GM19395 (cell line): ENCODE results near the gene GRIA2.
"Not testable (repeated sequence)": the region's sequence is repeated elsewhere in the genome, so short reads cannot be mapped to it uniquely, and the experiment has no call there.

Experiments used
- ATAC-seq: cut with Tn5 transposase; IDR thresholded peaks from one replicate; pipeline ENCODE4 v1.9.1; 2021; ENCODE audit warnings: mild to moderate bottlenecking, moderate library complexity; ENCODE audit not compliant: unreplicated experiment

The GRIA2 gene

DNA sequence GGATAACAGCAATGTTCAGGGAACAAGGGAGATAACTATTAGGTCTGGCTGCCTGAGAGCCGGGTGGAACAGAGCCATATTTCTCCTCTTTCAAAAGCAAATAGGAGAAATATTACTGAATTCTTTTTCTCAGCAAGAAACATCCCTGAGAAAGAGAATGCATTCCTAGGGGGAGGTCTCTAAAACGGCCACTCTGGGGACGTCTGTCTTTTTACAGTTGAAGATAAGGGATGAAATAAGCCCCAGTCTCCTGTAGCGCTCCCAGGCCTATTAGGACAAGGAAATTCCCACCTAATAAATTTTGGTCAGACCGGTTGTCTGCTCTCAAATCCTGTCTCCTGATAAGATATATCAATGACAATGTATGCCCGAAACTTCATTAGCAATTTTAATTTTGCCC lies 37.6 kb downstream of the GRIA2 start:
- not testable (repeated sequence) for ATAC-seq

DNA sequence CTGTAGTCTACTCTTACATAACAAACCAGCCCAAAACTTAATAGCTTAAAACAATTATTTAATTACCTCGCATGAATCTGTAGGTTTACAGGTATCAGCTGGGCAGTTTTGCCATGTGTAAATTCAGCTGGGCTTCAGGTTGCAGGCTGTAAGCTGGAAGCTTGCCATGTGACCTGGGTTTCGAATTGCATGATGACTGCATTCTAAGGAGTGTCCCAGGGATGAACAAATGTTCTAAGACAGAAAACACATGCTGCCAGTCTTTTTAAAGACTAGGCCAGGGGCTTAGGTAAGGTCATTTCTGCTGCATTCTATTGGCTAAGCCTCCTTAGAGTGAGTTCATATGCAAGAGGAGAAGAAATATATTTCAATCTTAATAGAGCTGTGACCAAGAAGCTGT lies 44.8 kb downstream of the GRIA2 start:
- ATAC-seq = no peak

DNA sequence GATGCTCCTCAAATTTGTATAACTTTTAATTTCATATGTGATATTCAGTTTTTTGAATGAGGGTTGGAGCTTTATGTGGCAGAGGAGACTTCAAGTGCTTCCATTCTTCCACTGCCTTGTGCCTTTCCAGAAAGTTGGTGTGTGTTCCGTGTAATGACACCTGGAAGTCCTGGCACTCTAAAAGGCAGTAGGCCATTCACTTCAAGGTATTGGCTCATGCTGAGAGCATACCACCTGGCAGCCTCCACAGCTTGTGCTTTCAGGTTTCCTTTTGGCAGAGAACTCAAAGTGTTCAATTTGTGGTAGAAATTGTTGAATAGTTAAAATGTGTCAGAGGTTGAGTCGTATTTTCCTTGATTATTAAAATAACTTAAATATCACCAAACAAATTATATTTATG lies 49.6 kb downstream of the GRIA2 start:
- no peak for ATAC-seq

DNA sequence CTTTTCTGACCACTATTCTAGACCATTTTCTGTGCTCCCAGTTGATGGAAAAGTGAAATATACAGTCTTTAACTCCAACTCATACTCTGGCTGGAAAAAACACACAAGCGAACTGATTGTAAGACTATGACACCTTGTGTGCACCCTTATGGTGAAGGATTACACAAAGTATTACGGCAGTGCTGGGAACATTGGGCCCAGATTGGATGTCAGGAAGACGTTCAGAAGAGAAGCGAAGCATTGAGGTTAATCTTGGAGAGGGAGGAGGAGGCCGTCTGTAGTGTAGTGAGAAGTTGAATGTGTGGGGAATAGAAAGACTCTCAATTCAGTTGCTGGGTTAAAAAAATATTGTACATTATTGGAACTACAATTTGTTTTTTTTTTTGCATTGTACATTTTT lies 50.0 kb downstream of the GRIA2 start:
- no peak for ATAC-seq

DNA sequence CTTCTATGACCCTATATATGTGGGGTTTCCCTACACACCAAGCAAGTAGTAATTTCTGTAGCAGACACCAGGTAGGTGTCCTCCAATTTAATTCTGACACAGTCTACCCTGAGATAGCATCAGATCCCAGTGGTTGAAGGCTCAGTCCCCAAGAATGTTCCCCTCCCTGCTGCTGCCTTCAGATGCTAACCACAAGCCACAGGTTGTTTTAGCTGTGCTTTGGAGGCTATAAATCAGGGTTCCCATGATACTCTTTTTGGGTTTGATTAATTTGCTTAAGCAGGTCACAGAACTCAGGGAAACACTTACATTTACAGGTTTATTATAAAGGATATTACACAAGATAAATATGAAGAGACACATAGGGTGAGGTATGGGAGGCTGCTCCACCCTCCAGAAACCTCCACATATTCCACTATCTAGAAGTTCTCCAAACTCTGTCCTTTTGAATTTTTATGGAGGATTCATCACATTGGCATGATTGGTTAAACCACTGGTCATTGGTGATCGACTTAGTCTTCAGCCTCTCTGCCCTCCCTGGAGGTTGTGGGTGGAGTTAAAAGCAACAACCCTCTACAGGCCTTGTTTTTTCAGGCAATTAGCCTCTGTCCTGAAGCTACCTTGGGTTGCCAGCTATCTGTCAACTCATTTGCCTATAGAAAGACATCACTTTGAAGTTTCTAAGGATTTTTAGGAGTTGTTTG lies 50.8 kb downstream of the GRIA2 start:
- ATAC-seq = no peak

DNA sequence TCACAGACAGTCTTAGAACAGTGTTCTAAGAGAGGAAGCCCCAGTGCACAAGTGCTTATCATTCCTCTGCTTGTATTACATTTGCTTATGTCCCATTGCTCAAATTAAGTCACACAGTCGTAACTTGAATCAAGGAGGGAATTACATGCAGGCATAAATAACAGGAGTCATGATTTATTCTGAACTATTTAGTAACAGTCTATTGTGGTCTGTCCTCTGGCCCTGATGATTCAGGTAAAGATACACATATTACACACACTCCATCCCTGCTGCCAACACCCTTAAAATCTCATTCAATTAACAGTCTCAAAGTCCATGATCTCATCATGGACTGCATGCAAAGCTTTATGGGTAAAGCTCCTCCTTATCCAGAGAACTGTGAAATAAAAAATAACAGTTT lies 60.1 kb downstream of the GRIA2 start:
- ATAC-seq = no peak

DNA sequence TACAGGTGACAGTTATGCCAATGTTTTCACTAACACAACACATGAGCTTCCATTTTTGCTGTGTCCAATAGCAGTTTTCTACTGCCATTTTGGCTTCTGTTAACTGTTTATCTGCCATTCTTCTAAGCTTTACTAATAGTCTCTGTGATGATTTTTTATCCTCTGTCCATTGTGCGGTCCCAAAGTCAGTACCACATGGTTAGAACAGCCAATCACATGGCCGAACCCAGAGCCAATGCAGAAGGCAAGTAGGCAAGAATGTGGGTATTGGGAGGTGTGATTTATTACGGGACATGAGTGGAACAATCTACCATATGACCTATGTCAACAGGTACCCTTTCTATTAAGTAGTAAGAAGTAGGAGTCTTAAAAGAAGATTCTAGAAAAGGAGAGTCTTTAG lies 61.5 kb downstream of the GRIA2 start:
- no peak for ATAC-seq

DNA sequence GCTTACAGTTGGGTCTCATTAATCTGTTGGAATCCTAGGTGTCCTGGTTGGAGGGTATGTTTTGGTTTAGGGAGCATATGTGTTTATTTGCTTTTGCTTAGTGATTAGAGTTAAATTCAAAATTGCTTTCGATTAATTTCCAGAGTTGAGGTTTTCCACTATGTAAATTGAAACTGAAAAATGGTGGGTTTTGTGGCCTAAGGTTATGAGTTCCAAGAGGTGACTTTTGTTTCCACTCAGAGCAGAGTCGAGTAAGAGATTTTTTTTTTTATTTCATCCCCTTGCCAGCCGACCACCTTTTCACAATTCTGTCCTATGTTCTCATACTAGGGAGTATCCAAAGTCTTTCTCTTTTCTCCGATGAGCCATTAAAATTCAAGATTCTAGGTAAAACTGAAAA lies 66.9 kb downstream of the GRIA2 start:
- no peak for ATAC-seq

DNA sequence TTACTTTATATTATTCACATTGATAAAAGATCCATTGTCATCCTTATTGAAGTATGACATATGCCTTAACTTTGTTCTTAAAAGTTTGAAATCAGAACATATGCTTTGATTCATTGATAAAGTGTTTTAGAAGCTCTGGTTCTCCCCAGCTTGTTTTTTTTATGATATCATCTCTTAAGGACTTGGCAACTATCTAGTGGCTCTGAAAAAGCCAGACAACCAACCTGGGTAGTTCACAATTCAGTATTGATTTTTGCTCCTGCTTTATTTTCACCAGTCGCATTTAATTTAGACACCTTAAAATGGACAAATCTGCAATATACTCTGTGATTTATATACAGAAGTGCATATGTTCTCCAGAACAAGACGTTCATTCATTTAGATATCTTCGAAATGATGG lies 70.1 kb downstream of the GRIA2 start:
- no peak for ATAC-seq

DNA sequence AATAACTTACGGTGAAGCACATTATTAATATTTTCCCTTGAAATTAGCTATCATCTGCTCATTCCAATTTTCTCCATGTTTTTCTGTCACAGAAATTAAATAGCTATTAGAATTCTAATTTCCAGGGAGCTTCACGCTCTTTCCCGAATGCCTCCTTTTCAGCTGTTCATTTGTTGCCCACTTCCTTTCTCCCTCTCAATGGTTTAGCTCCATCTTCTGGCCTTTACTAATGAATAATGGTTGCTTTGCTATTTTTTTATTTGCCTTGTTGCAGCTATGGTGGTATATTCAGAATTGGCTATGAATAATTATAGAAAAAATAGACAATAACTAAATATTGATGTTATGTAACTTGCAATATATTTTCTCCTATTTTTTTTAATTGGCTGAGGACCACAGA lies 70.5 kb downstream of the GRIA2 start:
- ATAC-seq = no peak

DNA sequence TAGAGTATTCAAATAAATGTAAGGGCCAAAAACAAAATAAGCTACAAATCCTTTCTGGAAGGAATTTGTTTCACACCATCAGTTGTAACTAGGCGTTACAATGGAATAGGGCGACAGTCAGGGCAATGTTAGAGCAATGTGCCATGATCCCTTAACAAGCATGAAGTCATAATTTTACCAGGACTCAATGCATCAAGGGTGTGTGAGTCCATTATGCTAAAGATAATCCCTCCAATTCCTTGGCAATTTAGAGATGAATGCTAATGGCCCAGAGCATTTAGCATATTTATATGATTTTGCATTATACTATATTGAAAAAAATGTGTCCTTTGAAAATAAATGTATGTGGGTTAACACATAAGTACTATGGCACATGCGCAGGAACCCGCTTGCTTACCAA lies 73.1 kb downstream of the GRIA2 start:
- ATAC-seq = no peak

DNA sequence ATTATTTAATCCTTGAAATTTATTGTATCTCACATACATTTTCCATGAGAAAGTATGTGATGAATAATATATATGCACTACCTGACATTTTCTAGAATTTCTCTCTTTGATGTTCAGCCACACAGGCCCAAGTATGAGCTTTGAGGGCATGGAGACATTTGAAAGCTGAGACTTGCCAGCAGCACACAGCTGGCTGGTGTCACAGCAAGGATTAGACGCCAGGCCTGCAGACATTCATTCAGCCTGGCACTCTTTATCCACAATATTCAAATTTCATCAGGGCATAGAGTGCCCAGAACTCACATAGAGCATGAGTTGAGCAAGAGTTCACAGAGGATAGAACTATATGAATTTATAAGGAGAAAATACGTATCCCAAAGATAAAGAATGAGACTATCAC lies 74.0 kb downstream of the GRIA2 start:
- no peak for ATAC-seq

DNA sequence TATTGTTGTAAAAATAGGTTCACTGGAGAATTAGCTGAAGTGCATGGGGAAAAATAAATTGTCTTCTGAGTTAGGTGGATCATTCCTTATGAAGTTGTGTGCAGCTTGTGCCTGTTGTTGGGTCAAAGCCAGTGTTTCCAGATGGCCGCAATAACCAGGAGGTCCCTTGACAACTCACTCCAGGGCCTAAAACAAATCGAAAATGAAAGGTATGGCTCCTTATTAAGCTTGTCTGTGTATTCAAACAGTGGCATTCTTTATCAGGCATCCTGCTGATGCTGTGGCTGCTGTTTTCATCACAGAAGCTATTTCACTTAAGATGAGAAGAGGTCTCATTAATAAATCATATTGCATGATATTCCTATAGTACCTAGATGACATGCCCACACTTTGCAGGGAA lies 80.2 kb downstream of the GRIA2 start:
- ATAC-seq = no peak

DNA sequence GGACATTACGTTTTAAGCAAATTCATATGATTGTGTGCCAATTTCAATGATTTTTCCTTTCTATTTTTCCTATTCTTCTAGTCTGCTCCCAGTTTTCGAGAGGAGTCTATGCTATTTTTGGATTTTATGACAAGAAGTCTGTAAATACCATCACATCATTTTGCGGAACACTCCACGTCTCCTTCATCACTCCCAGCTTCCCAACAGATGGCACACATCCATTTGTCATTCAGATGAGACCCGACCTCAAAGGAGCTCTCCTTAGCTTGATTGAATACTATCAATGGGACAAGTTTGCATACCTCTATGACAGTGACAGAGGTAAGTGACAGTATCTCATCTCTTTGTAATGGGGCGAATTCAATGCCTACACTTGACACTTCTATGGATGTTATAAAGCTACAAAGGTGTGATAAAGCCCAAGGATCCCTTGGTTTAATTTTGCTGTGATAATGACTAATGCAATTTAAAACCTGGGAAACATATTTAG lies 83.0 kb downstream of the GRIA2 start:
- ATAC-seq = no peak

DNA sequence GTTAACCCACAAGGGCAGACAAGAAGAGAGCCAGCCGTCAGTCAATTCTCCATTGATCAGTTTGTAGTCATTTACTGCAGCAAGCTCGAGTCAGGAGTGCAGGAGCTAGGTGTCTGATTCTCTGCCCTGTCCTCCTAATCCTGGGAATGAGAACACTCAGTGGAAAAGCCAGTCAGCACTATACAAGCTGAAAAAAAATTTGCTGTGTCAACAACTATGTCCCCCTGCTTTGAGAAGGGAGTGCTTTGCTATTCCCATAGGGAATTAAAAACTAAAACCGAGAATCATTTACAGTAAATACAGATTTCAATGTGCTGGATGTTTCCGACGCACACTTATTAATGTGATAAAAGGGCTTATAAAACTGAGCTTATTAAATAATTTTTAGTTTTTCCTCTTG lies 84.2 kb downstream of the GRIA2 start:
- no peak for ATAC-seq

DNA sequence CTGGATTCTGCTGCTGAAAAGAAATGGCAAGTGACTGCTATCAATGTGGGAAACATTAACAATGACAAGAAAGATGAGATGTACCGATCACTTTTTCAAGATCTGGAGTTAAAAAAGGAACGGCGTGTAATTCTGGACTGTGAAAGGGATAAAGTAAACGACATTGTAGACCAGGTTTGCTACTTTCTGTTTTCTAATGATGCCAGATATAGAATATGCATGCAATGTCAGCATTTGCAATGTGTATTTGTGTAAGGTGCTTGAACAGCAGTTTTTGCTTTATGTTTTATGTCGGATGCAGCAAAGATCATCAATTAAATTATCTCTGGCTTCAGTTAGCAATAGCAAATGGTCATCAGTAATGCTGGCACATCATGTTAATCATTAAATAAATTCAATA lies 92.2 kb downstream of the GRIA2 start:
- no peak for ATAC-seq

DNA sequence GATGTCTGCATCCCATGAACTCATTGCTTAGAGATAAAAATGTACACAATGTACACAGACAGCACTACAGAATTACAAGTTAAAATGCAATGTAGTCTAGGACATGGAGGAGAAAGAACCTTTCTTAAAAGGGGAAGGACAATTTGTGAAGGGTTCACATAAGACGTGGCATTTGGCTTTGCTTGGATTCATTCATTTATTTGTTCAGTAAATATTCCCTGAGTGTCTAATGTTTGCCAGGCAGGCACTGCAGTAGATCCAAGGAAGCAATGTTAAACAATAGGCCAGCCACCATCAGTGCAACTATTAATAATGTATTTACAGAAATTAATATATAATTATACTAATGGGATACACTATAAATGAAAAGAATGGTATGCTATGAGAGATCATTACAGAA lies 94.4 kb downstream of the GRIA2 start:
- no peak for ATAC-seq

DNA sequence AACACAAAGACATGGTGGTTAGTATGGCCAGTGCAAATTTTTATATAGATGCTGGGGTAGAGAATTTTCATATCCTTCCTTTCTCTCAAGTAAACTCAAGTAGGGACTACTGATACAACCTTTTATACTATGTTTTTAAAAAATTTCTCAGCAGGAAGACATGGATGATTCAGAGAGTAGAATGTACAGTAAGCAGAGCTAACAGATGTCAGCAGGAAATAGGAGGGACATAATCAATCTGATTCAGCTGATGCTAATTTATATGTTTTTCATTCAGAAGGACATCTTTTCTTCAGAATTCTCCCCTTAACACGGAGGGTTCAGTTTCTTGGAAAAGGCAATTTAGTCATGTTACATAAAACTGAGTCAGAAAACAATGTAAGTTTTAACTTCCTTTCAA lies 95.4 kb downstream of the GRIA2 start:
- no peak for ATAC-seq

DNA sequence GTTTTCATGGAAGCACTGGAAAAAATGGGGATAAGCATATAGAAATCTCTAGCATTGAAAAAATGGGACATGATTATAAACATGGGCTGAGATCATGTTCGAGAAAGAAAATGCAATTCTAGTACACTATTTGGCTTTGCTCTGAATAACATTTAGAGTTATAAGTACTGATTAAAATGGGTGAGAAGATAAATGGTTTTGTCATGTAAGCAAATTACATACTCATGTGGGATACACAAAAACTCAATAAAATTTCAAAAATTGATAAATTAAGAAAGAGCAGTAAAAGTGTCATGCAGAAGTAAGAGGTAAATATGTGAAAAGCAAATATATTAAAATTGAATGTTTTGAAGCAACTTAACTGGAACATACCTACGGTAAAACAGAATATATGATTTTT lies 99.6 kb downstream of the GRIA2 start:
- no peak for ATAC-seq

DNA sequence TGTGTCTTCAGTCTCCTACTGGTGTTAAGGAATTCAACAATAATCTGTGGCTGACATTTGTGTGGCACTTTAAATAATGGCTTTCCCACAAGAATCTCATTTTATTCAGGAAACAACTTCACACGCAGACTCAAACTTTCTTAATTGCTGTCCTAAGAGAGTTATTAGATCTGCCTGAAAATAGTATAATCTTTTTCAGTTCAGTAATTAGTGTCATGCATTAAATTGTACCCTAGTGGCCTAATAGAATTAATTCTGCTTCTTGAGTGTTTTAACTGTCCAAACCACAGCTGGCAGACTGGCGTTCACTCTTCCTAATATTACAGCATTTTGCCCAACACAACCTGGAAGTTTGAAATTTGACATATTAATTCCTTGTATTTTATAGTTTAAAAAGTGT lies 107.1 kb downstream of the GRIA2 start:
- no peak for ATAC-seq

DNA sequence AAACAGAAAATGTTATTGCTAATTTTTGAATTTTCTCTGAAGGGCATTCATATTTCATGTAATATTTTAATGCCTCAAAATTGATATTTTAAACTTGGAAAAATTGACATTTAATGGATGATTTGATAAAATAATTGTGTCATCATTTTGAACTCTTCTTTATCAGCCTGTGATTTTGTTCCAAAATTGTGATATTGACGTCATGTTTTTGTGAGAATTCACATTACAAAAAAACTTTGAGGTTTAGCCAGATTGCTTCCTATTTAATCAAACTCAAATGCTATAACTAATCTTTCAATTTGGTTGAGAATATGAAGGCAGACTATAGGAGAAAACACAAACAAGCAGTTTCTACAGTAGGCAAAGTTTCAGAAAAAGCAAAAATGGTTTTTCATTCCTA lies 137.4 kb downstream of the GRIA2 start:
- no peak for ATAC-seq

DNA sequence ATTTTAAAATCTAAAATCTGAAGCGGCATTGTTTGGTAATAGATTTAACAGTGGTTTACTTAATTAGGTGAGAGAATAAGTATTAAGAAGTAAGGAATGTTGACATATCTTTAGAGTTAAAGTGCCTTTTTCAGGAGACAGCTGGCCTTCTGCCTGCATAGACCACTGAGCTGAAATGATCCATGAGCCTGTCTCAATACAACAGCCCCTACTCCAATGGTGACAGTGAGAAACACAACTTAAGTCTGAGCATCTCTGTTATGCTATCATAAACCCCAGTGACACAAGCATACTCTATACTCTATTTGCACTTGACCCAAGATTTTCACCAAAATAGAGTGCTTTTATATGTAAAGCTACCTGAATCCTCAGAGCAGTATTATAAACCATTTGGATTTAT lies 137.9 kb downstream of the GRIA2 start:
- no peak for ATAC-seq

DNA sequence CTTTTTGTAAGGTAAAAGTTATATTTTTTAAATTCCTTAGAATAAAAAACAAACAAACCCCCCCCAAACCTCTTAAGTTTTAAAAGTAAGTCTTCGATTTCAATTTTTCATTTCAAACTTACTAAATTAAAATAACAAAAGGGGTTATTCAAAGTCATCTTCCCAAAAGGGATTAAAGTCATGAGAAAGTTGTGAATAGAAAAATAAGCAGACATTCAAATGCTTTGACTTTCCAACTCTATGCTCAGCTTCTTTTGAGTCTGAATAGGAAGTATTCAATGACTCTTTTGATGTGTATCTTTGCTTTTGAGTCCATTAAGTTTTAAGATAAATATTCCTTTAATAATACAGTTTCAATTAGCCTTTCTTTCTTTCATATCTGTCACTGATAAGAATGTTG lies 138.3 kb downstream of the GRIA2 start:
- no peak for ATAC-seq
